SU-DHL-6 (cell line): Measurements from ENCODE around the gene ABCF1.

Experiments used
- H2AFZ ChIP-seq: fragments of 200-600 bp; sonication (generic); 2 replicates; pipeline ENCODE4 v1.6.1; 2014; ENCODE audit warnings: low read depth, mild to moderate bottlenecking, moderate library complexity, mixed read lengths, antibody characterized with exemption, low read length; ENCODE audit not compliant: severe bottlenecking
- H3F3A ChIP-seq: fragments of 200-600 bp; shearing (Covaris generic); 2 replicates; pipeline ENCODE4 v1.6.0; 2016; ENCODE audit warnings: antibody characterized with exemption, mild to moderate bottlenecking; ENCODE audit not compliant: insufficient read depth
- H3K27ac ChIP-seq: fragments of 200-600 bp; sonication (generic); 2 replicates; pipeline ENCODE4 v1.5.1; 2016; ENCODE audit warnings: low read depth, mild to moderate bottlenecking, low read length, moderate library complexity, mixed read lengths
- H3K27me3 ChIP-seq: fragments of 200-600 bp; sonication (generic), shearing (Covaris generic); 2 replicates; pipeline ENCODE4 v1.6.0; 2014; ENCODE audit warnings: mild to moderate bottlenecking, low read length
- H3K36me3 ChIP-seq: fragments of 200-600 bp; sonication (generic); 2 replicates; pipeline ENCODE4 v1.6.1; 2014; ENCODE audit warnings: mild to moderate bottlenecking, low read length, mixed read lengths
- H3K4me2 ChIP-seq: fragments of 300-600, 200-600 bp; shearing (Covaris generic), sonication (generic); 2 replicates; pipeline ENCODE4 v1.6.0; 2014; ENCODE audit warnings: low read length, low read depth, mild to moderate bottlenecking; ENCODE audit not compliant: poor library complexity, severe bottlenecking
- H3K4me3 ChIP-seq: fragments of 200-600 bp; sonication (generic); 2 replicates; pipeline ENCODE4 v1.5.1; 2014; ENCODE audit warnings: antibody characterized with exemption, low read length, mild to moderate bottlenecking, mixed read lengths; ENCODE audit not compliant: insufficient read depth, poor library complexity, severe bottlenecking
- H3K79me2 ChIP-seq: fragments of 200-600 bp; sonication (generic); 2 replicates; pipeline ENCODE4 v1.6.1; 2014; ENCODE audit warnings: mild to moderate bottlenecking, low read length, moderate library complexity; ENCODE audit not compliant: insufficient read depth
- H3K9ac ChIP-seq: fragments of 200-600 bp; sonication (generic); 2 replicates; pipeline ENCODE4 v1.7.0; 2014; ENCODE audit warnings: mild to moderate bottlenecking, low read length
- H3K9me2 ChIP-seq: fragments of 200-600 bp; sonication (generic); replicated peaks from 2 replicates; pipeline ENCODE4 v1.6.1; 2014; ENCODE audit warnings: low read length; ENCODE audit not compliant: insufficient read depth
- H3K9me3 ChIP-seq: fragments of 200-600 bp; sonication (generic); 2 replicates; pipeline ENCODE4 v1.6.1; 2014; ENCODE audit warnings: low read length, mixed read lengths; ENCODE audit not compliant: insufficient read depth
- H4K20me1 ChIP-seq: fragments of 200-600 bp; sonication (generic); 2 replicates; pipeline ENCODE4 v1.6.1; 2014; ENCODE audit warnings: low read depth, mild to moderate bottlenecking, antibody characterized with exemption, low read length, moderate library complexity, mixed read lengths
- EZH2phosphoT487 ChIP-seq: fragments of 200-600 bp; sonication (generic), shearing (Covaris generic); conservative IDR thresholded peaks from 2 replicates; pipeline ENCODE4 v1.6.1; 2018; ENCODE audit warnings: mild to moderate bottlenecking, antibody characterized with exemption, low read length, moderate library complexity, mixed read lengths
- TF ChIP-seq, protein P1 (sequence below): fragments of 200-600 bp; sonication (generic); IDR thresholded peaks from one replicate; pipeline ENCODE4 v1.5.1; 2017; ENCODE audit warnings: antibody characterized with exemption, mild to moderate bottlenecking, low read length, moderate library complexity; ENCODE audit not compliant: insufficient read depth, poor library complexity, severe bottlenecking

The ABCF1 gene

GRCh38 chr6:30560930-30561329 is 10.3 kb upstream of the ABCF1 start:
- Histone ChIP-seq H3K36me3 (peaks cover 14% of the 10 kb centered on the region; the same call in 1 of the 2 replicates), H3K27me3 (no peaks in the 10 kb centered on the region), H3K9me2 (no peaks in the 10 kb centered on the region), H3K79me2 (peaks cover 33% of the 10 kb centered on the region), H4K20me1 (peaks cover 3% of the 10 kb centered on the region; the same call in 1 of the 2 replicates), H3K27ac (no peak overlapping the region), H3K9ac (no peak overlapping the region), H3K4me3 (no peak overlapping the region), H3F3A (peaks cover 33% of the 10 kb centered on the region), H2AFZ (no peak overlapping the region), H3K4me2 (no peak overlapping the region), H3K9me3 (no peaks in the 10 kb centered on the region)
- TF ChIP-seq, protein P1, sequence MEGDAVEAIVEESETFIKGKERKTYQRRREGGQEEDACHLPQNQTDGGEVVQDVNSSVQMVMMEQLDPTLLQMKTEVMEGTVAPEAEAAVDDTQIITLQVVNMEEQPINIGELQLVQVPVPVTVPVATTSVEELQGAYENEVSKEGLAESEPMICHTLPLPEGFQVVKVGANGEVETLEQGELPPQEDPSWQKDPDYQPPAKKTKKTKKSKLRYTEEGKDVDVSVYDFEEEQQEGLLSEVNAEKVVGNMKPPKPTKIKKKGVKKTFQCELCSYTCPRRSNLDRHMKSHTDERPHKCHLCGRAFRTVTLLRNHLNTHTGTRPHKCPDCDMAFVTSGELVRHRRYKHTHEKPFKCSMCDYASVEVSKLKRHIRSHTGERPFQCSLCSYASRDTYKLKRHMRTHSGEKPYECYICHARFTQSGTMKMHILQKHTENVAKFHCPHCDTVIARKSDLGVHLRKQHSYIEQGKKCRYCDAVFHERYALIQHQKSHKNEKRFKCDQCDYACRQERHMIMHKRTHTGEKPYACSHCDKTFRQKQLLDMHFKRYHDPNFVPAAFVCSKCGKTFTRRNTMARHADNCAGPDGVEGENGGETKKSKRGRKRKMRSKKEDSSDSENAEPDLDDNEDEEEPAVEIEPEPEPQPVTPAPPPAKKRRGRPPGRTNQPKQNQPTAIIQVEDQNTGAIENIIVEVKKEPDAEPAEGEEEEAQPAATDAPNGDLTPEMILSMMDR: no peak
- TF ChIP-seq EZH2phosphoT487: no peak

GRCh38 chr6:30562470-30563425 is 8.5 kb upstream of the ABCF1 start:
- TF ChIP-seq, protein P1: no peak
- no peak for TF ChIP-seq EZH2phosphoT487
- H3K9me2 ChIP-seq: no peaks in the 10 kb centered on the region
- H3F3A ChIP-seq: peaks cover 37% of the 10 kb centered on the region
- H3K79me2 ChIP-seq: peaks cover 27% of the 10 kb centered on the region
- no peak overlapping the region for H3K27ac ChIP-seq
- no peak overlapping the region for H3K4me3 ChIP-seq
- H4K20me1 ChIP-seq: peaks cover 3% of the 10 kb centered on the region; the same call in 1 of the 2 replicates
- H3K27me3 ChIP-seq: no peaks in the 10 kb centered on the region
- H2AFZ ChIP-seq: no peak overlapping the region
- H3K36me3 ChIP-seq: peaks cover 14% of the 10 kb centered on the region; the same call in 1 of the 2 replicates
- H3K9me3 ChIP-seq: no peaks in the 10 kb centered on the region
- no peak overlapping the region for H3K4me2 ChIP-seq
- H3K9ac ChIP-seq: no peak overlapping the region

DNA sequence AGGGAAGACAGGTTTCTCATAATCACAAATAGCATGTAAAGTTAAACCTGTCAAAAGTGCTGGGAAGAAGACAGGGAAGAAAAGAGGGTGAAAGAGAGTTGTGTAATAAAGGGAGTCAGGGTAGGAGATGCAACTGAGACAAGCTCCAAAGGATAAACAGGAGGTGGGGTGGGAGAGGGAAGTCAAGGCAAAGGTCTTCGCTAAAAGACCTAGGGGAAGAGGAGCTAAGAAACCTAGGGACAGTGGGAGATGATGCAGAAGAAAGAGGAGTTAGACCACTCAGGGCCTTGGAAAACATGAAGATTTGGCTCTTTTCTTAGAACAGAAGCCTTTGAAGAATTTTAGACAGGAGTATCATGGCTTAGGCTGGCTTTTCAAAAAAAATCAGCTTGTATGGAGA is 7.1 kb upstream of the ABCF1 start:
- H3K4me2 ChIP-seq: no peak overlapping the region
- no peaks in the 10 kb centered on the region for H3K9me2 ChIP-seq

More for the DNA sequence above, 7.1 kb upstream of the ABCF1 start:
- TF ChIP-seq, protein P1: no peak
- TF ChIP-seq EZH2phosphoT487: no peak
- H3K27ac ChIP-seq: no peak overlapping the region
- peaks cover 6% of the 10 kb centered on the region; the same call in 1 of the 2 replicates for H3K36me3 ChIP-seq
- H3K27me3 ChIP-seq: no peaks in the 10 kb centered on the region
- H3F3A ChIP-seq: peaks cover 30% of the 10 kb centered on the region
- H3K9me3 ChIP-seq: no peaks in the 10 kb centered on the region
- H4K20me1 ChIP-seq: no peaks in the 10 kb centered on the region
- no peak overlapping the region for H3K9ac ChIP-seq
- H3K79me2 ChIP-seq: peaks cover 15% of the 10 kb centered on the region
- H2AFZ ChIP-seq: no peak overlapping the region
- no peak overlapping the region for H3K4me3 ChIP-seq
